ENCODE results near the gene CAMK2B.

CAMK2B gene

GRCh38 chr7:44324204-44324480 is 1.3 kb downstream of the CAMK2B start:
- no peak for TF ChIP-seq CTCF (IDR thresholded peaks at IDR 0.05)
- peaks cover 30% of the 10 kb centered on the region for H3K4me1 Mint-ChIP-seq
- H3K36me3 Mint-ChIP-seq (ENCODE audit: low read depth), result no peaks in the 10 kb centered on the region
- peaks cover 91% of the 10 kb centered on the region for H3K27me3 Mint-ChIP-seq (ENCODE audit: low read depth, poor library complexity)
- peak overlapping the region; percentile 75 for H3K4me3 Mint-ChIP-seq
- no peak overlapping the region for H3K27ac Mint-ChIP-seq
- no peak for DNase-seq
- no peaks in the 10 kb centered on the region for H3K9me3 Mint-ChIP-seq

- H3K36me3 Mint-ChIP-seq (ENCODE audit: low read depth), result no peaks in the 10 kb centered on the region
- H3K4me3 Mint-ChIP-seq, result peak overlapping the region; percentile 75
- TF ChIP-seq CTCF (IDR thresholded peaks at IDR 0.05), result no peak
- H3K27me3 Mint-ChIP-seq (ENCODE audit: low read depth, poor library complexity), result peaks cover 90% of the 10 kb centered on the region
- H3K9me3 Mint-ChIP-seq, result no peaks in the 10 kb centered on the region
- no peak overlapping the region for H3K27ac Mint-ChIP-seq
- H3K4me1 Mint-ChIP-seq, result peaks cover 30% of the 10 kb centered on the region
- no peak for DNase-seq
These were observed 1.8 kb downstream of the CAMK2B start for GRCh38 chr7:44323381-44324203.

- no peak overlapping the region for H3K27ac Mint-ChIP-seq
- no peak for DNase-seq
- no peaks in the 10 kb centered on the region for H3K36me3 Mint-ChIP-seq (ENCODE audit: low read depth)
These were observed 2.6 kb downstream of the CAMK2B start for GRCh38 chr7:44322631-44323363.

GRCh38 chr7:44321796-44322195 is 3.6 kb downstream of the CAMK2B start:
- TF ChIP-seq CTCF (IDR thresholded peaks at IDR 0.05), result no peak
- Mint-ChIP-seq H3K27ac (no peak overlapping the region), H3K9me3 (no peaks in the 10 kb centered on the region), H3K36me3 (ENCODE audit: low read depth) (no peaks in the 10 kb centered on the region), H3K4me3 (no peak overlapping the region), H3K4me1 (peaks cover 29% of the 10 kb centered on the region), H3K27me3 (ENCODE audit: low read depth, poor library complexity) (peaks cover 86% of the 10 kb centered on the region)
- DNase-seq, result no peak

More at GRCh38 chr7:44322631-44323363, 2.6 kb downstream of the CAMK2B start:
- H3K4me1 Mint-ChIP-seq, result peaks cover 30% of the 10 kb centered on the region
- H3K4me3 Mint-ChIP-seq, result no peak overlapping the region
- H3K27me3 Mint-ChIP-seq (ENCODE audit: low read depth, poor library complexity), result peaks cover 89% of the 10 kb centered on the region
- no peak for TF ChIP-seq CTCF (IDR thresholded peaks at IDR 0.05)
- H3K9me3 Mint-ChIP-seq, result no peaks in the 10 kb centered on the region

- Mint-ChIP-seq H3K9me3 (peaks cover 2% of the 10 kb centered on the region), H3K27ac (no peak overlapping the region), H3K27me3 (ENCODE audit: low read depth, poor library complexity) (peaks cover 86% of the 10 kb centered on the region), H3K36me3 (ENCODE audit: low read depth) (no peaks in the 10 kb centered on the region), H3K4me1 (peaks cover 20% of the 10 kb centered on the region), H3K4me3 (no peak overlapping the region)
- no peak for TF ChIP-seq CTCF (IDR thresholded peaks at IDR 0.05)
- DNase-seq, result no peak
These were observed 4.5 kb downstream of the CAMK2B start for GRCh38 chr7:44320794-44321371.
